MM.1S (cell line): ENCODE results near the gene PCOLCE2.

Experiments
- DNase-seq: peaks from one replicate; pipeline ENCODE4 v3.0.0-alpha.2; 2015
- H2AFZ ChIP-seq: fragments of 300-600 bp; sonication (generic); 2 replicates; pipeline ENCODE4 v1.6.0; 2016; ENCODE audit warnings: antibody characterized with exemption, low read length
- H3F3A ChIP-seq: fragments of 300-600 bp; sonication (generic); 2 replicates; pipeline ENCODE4 v1.6.1; 2016; ENCODE audit warnings: mild to moderate bottlenecking, antibody characterized with exemption, low read length, moderate library complexity, mixed read lengths; ENCODE audit not compliant: insufficient read depth
- H3K27ac ChIP-seq: fragments of 300-600 bp; sonication (generic); 2 replicates; pipeline ENCODE4 v1.5.1; 2016; ENCODE audit warnings: mild to moderate bottlenecking, low read length
- H3K27me3 ChIP-seq: fragments of 300-600 bp; sonication (generic); replicated peaks from 2 replicates; pipeline ENCODE4 v1.6.0; 2016; ENCODE audit warnings: low read length; ENCODE audit not compliant: insufficient read depth
- H3K36me3 ChIP-seq: fragments of 300-600 bp; sonication (generic); replicated peaks from 2 replicates; pipeline ENCODE4 v1.6.1; 2016; ENCODE audit warnings: mild to moderate bottlenecking, low read length, mixed read lengths; ENCODE audit not compliant: insufficient read depth
- H3K4me1 ChIP-seq: fragments of 300-600 bp; sonication (generic); 2 replicates; pipeline ENCODE4 v1.6.1; 2016; ENCODE audit warnings: low read length, mixed read lengths
- H3K4me2 ChIP-seq: fragments of 300-600 bp; sonication (generic); 2 replicates; pipeline ENCODE4 v1.6.0; 2016; ENCODE audit warnings: low read depth, low read length
- H3K4me3 ChIP-seq: fragments of 300-600 bp; sonication (generic); 2 replicates; pipeline ENCODE4 v1.5.1; 2016; ENCODE audit warnings: low read length, mixed read lengths
- H3K79me2 ChIP-seq: fragments of 300-600 bp; sonication (generic); 2 replicates; pipeline ENCODE4 v1.6.1; 2016; ENCODE audit warnings: mixed run types, low read length, mixed read lengths
- H3K9ac ChIP-seq: fragments of 300-600 bp; sonication (generic); 2 replicates; pipeline ENCODE4 v1.6.1; 2016; ENCODE audit warnings: low read length, mixed read lengths
- H3K9me2 ChIP-seq: fragments of 300-600 bp; sonication (generic); replicated peaks from 2 replicates; pipeline ENCODE4 v1.6.1; 2016; ENCODE audit warnings: mild to moderate bottlenecking, low read length, mixed read lengths; ENCODE audit not compliant: insufficient read depth
- H3K9me3 ChIP-seq: fragments of 300-600 bp; sonication (generic); replicated peaks from 2 replicates; pipeline ENCODE4 v1.6.1; 2016; ENCODE audit warnings: mild to moderate bottlenecking, low read length, mixed read lengths; ENCODE audit not compliant: insufficient read depth
- H4K20me1 ChIP-seq: fragments of 300-600 bp; sonication (generic); 2 replicates; pipeline ENCODE4 v1.6.1; 2016; ENCODE audit warnings: mild to moderate bottlenecking, low read length, moderate library complexity, mixed read lengths; ENCODE audit not compliant: insufficient read depth
- EZH2 ChIP-seq: fragments of 300-600 bp; sonication (generic); optimal IDR thresholded peaks from 2 replicates; pipeline ENCODE3; 2017; ENCODE audit warnings: low read depth, mild to moderate bottlenecking, antibody characterized with exemption, low read length, mixed read lengths
- EZH2phosphoT487 ChIP-seq: fragments of 300-600 bp; sonication (generic); IDR thresholded peaks from 2 replicates; pipeline ENCODE4 v1.6.1; 2018; ENCODE audit warnings: antibody characterized with exemption, low read length
- TF ChIP-seq, protein P1 (sequence below): fragments of 300-600 bp; sonication (generic); IDR thresholded peaks from 2 replicates; pipeline ENCODE4 v1.5.1; 2016; ENCODE audit warnings: antibody characterized with exemption, low read length, mixed read lengths

Gene PCOLCE2

GRCh38 chr3:142925140-142925539 is 36.3 kb upstream of the PCOLCE2 start:
- Histone ChIP-seq H3K4me3 (no peak overlapping the region), H3K9ac (no peak overlapping the region), H2AFZ (no peak overlapping the region), H3K4me2 (no peak overlapping the region), H3K9me2 (no peaks in the 10 kb centered on the region), H3K27me3 (no peaks in the 10 kb centered on the region), H3K9me3 (no peaks in the 10 kb centered on the region), H3K36me3 (no peaks in the 10 kb centered on the region), H3K79me2 (no peaks in the 10 kb centered on the region), H3F3A (no peaks in the 10 kb centered on the region), H3K4me1 (no peaks in the 10 kb centered on the region), H3K27ac (no peak overlapping the region), H4K20me1 (no peaks in the 10 kb centered on the region)
- TF ChIP-seq EZH2phosphoT487 (no peak), EZH2 (no peak)
- TF ChIP-seq, protein P1, sequence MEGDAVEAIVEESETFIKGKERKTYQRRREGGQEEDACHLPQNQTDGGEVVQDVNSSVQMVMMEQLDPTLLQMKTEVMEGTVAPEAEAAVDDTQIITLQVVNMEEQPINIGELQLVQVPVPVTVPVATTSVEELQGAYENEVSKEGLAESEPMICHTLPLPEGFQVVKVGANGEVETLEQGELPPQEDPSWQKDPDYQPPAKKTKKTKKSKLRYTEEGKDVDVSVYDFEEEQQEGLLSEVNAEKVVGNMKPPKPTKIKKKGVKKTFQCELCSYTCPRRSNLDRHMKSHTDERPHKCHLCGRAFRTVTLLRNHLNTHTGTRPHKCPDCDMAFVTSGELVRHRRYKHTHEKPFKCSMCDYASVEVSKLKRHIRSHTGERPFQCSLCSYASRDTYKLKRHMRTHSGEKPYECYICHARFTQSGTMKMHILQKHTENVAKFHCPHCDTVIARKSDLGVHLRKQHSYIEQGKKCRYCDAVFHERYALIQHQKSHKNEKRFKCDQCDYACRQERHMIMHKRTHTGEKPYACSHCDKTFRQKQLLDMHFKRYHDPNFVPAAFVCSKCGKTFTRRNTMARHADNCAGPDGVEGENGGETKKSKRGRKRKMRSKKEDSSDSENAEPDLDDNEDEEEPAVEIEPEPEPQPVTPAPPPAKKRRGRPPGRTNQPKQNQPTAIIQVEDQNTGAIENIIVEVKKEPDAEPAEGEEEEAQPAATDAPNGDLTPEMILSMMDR, result no peak
- DNase-seq, result no peak

DNA sequence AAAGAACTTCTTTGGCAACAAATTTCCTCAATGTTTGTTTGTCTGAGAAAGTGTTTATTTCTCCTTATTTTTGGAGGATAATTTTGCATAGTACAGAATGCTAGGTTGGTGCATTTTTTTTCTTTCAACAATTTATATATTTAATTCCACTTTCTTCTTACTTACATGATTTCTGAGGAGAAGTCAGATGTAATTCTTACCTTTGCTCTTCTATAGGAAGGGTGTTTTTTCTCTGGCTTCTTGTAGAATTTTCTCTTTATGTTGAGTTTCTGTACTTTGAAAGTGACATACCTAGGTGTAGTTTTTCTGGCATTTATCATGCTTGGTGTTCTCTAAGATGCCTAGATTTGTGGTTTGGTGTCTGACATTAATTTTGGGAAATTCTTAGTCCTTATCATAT is 34.8 kb upstream of the PCOLCE2 start:
- no peaks in the 10 kb centered on the region for H3K36me3 ChIP-seq
- H3K27me3 ChIP-seq, result no peaks in the 10 kb centered on the region
- H3K27ac ChIP-seq, result no peak overlapping the region
- H3K4me3 ChIP-seq, result no peak overlapping the region
- TF ChIP-seq EZH2phosphoT487 (no peak), EZH2 (no peak)
- TF ChIP-seq, protein P1, result no peak
- no peaks in the 10 kb centered on the region for H4K20me1 ChIP-seq
- no peaks in the 10 kb centered on the region for H3K4me1 ChIP-seq
- DNase-seq, result no peak
- H3K79me2 ChIP-seq, result no peaks in the 10 kb centered on the region
- no peaks in the 10 kb centered on the region for H3F3A ChIP-seq
- no peak overlapping the region for H3K4me2 ChIP-seq
- no peaks in the 10 kb centered on the region for H3K9me3 ChIP-seq
- H3K9ac ChIP-seq, result no peak overlapping the region
- H3K9me2 ChIP-seq, result no peaks in the 10 kb centered on the region
- no peak overlapping the region for H2AFZ ChIP-seq

DNA sequence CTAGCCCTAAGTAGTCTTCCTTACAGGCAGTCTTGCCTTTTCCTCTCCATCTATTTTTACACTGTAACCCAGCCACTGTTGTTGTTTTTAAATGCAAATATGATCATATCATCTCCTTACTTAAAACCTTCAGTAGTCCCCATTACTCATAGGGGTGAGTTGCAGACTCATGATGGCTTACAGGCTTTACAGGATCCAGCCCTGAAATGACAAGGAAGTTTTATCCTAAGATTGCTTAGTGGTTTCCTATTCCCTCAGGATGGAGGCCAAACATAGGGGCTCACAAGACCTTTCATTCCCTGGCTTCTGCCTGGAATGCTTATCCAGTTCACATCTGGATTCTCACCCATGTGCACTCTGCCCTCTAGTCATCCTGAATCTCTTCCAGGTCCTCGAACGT is 27.7 kb upstream of the PCOLCE2 start:
- Histone ChIP-seq H4K20me1 (no peaks in the 10 kb centered on the region), H2AFZ (no peak overlapping the region), H3K9me2 (no peaks in the 10 kb centered on the region), H3K9me3 (no peaks in the 10 kb centered on the region), H3K27me3 (no peaks in the 10 kb centered on the region), H3F3A (no peaks in the 10 kb centered on the region), H3K9ac (no peak overlapping the region), H3K4me1 (no peaks in the 10 kb centered on the region), H3K27ac (no peak overlapping the region), H3K79me2 (no peaks in the 10 kb centered on the region), H3K4me2 (no peak overlapping the region), H3K4me3 (no peak overlapping the region), H3K36me3 (no peaks in the 10 kb centered on the region)
- TF ChIP-seq, protein P1, result no peak
- TF ChIP-seq EZH2phosphoT487 (no peak), EZH2 (no peak)
- no peak for DNase-seq
